Muscle layer of colon (tissue), 2 donors: ENCODE results near the gene ARFRP1.

Experiments
- H3K27ac ChIP-seq: one replicate; pipeline ENCODE4 v1.7.0; 2013; ENCODE audit warnings: low read depth, mild to moderate bottlenecking, low read length, moderate library complexity
- H3K27me3 ChIP-seq, 2 donors: one replicate each; pipeline ENCODE4 v1.7.0; 2013; ENCODE audit warnings: low read length in 2 of 2, mild to moderate bottlenecking in 2 of 2; ENCODE audit not compliant: insufficient read depth in 2 of 2, control insufficient read depth in 1 of 2
- H3K36me3 ChIP-seq: one replicate; pipeline ENCODE4 v1.7.0; 2013; ENCODE audit warnings: mild to moderate bottlenecking, low read length; ENCODE audit not compliant: insufficient read depth
- H3K4me1 ChIP-seq: one replicate; pipeline ENCODE4 v1.7.0; 2013; ENCODE audit warnings: mild to moderate bottlenecking, low read length; ENCODE audit not compliant: insufficient read depth
- H3K4me3 ChIP-seq, 2 donors: one replicate each; pipeline ENCODE4 v1.7.0; 2013; ENCODE audit warnings: low read length in 2 of 2, low read depth in 1 of 2, mild to moderate bottlenecking in 1 of 2, moderate library complexity in 1 of 2
- H3K9ac ChIP-seq: one replicate; pipeline ENCODE4 v1.7.0; 2013; ENCODE audit warnings: low read length
- H3K9me3 ChIP-seq: one replicate; pipeline ENCODE4 v1.7.0; 2013; ENCODE audit warnings: mild to moderate bottlenecking, low read length
- donor health status: abdominal sarcoma.
- donor health status: Adenocarcinoma of cecum.

The ARFRP1 gene

DNA sequence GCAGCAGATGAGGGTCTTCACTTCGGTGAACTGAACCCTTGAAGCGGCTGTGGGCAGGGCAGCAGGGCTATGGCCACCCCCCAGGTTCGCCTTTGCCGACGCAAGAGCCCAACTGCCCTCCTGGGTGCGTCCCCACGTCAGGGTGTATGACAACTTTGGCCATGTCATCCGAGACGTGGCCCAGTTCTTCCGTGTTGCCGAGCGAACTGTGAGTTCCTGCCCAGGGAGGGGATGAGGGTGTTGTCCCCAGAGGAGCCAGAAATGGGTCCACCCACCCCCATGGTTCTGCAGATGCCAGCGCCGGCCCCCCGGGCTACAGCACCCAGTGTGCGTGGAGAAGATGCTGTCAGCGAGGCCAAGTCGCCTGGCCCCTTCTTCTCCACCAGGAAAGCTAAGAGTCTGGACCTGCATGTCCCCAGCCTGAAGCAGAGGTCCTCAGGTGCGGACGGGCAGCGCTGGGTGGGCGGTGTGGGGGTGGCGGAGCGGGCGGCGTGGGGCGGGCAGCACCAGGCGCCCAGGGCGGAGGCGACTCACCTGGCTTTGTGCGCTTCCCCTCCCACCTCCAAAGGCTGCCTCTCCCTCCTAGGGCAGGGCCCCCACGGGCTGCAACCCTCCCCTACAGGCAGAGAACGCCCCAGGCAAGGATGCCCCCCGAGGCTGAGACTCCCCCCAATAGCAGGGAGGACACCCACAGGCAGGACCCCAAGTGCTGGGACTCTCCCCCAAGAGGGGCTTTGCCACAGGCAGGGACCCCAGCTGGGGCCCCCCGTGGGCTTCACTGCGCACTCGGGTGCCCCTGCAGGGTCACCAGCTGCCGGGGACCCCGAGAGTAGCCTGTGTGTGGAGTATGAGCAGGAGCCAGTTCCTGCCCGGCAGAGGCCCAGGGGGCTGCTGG is 17.5 kb downstream of the ARFRP1 start:
- Histone ChIP-seq H3K27ac (no peak overlapping the region), H3K4me1 (peaks cover 19% of the 10 kb centered on the region), H3K9ac (no peak overlapping the region), H3K4me3 (no peak overlapping the region), H3K36me3 (peaks cover 15% of the 10 kb centered on the region), H3K27me3 (no peaks in the 10 kb centered on the region), H3K9me3 (no peaks in the 10 kb centered on the region)

GRCh38 chr20:63689046-63690002 is 18.5 kb downstream of the ARFRP1 start:
- Histone ChIP-seq H3K9ac (no peak overlapping the region), H3K36me3 (peaks cover 5% of the 10 kb centered on the region), H3K27me3 (no peaks in the 10 kb centered on the region), H3K4me1 (peaks cover 19% of the 10 kb centered on the region), H3K27ac (no peak overlapping the region), H3K9me3 (no peaks in the 10 kb centered on the region), H3K4me3 (no peak overlapping the region)

DNA sequence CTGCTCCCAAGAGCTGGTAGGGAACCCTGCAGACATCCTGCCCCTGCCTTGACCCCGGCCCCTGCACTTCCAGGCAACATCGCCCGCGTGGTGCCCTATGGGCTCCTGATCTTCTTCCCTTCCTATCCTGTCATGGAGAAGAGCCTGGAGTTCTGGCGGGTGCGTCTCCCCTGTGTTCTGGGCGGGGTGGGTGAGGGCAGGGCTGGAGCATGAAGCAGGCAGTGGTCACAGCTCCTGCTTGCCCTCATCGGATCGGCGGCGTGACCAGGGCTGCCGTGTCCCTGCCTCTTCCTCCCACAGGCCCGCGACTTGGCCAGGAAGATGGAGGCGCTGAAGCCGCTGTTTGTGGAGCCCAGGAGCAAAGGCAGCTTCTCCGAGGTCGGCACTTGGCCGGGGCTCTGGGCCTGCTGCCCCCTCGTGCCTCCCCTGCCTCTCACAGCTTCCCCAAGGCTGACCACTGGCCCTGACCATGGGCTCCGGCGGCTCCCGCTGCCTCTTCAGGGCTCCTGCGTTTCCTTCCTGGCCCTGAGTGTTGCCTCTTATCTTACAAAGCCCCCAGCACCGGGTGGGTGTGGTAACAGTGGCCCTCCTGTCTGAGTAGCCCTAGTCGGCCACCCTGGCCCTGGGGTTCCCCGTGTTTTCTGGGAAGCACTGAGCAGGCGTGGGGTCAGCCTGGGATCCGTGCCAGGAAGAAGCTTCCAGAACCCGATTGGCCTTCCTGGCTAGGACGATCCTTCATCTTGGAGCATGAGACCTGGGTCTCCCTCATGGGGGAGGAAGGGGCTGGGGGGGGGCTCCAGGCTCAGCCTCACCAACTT is 19.3 kb downstream of the ARFRP1 start:
- H3K9ac ChIP-seq = no peak overlapping the region
- no peaks in the 10 kb centered on the region for H3K36me3 ChIP-seq
- H3K27me3 ChIP-seq = no peaks in the 10 kb centered on the region
- no peak overlapping the region for H3K4me3 ChIP-seq
- no peaks in the 10 kb centered on the region for H3K9me3 ChIP-seq
- peaks cover 19% of the 10 kb centered on the region for H3K4me1 ChIP-seq
- H3K27ac ChIP-seq = no peak overlapping the region

DNA sequence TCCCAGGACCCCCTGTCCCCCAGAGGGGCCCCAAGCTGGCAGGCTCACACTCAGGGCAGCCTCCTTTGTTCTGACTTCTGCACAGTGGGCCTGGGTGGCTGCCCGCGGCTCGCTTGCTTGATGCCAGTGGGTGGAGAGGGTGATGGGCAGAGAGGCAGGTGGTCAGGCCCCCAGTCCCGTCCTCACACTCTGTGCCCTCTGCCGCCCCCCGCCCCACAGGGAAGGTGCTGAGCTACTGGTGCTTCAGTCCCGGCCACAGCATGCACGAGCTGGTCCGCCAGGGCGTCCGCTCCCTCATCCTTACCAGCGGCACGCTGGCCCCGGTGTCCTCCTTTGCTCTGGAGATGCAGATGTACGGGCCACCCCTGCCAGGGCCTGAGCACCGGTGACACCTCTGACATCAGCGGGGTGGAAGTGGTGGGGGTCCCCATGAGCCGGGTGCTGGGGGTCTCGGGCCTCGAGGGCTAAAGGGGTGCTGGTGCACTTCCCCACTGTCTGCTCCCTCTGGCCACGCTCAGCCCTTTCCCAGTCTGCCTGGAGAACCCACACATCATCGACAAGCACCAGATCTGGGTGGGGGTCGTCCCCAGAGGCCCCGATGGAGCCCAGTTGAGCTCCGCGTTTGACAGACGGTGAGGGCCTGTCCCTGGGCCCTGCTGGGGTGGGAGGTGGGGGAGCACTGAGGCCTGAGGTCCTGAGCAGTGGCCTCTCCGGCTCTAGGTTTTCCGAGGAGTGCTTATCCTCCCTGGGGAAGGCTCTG is 20.2 kb downstream of the ARFRP1 start:
- Histone ChIP-seq H3K27me3 (no peaks in the 10 kb centered on the region), H3K27ac (peak overlapping the region; percentile 67), H3K4me1 (peaks cover 26% of the 10 kb centered on the region), H3K36me3 (no peaks in the 10 kb centered on the region), H3K4me3 (no peak overlapping the region), H3K9ac (no peak overlapping the region), H3K9me3 (no peaks in the 10 kb centered on the region)

GRCh38 chr20:63686492-63687321 is 21.1 kb downstream of the ARFRP1 start:
- H3K27ac ChIP-seq = peak overlapping the region; percentile 67
- H3K9ac ChIP-seq = no peak overlapping the region
- no peaks in the 10 kb centered on the region for H3K9me3 ChIP-seq
- no peaks in the 10 kb centered on the region for H3K27me3 ChIP-seq
- H3K4me1 ChIP-seq = peaks cover 28% of the 10 kb centered on the region
- no peak overlapping the region for H3K4me3 ChIP-seq
- no peaks in the 10 kb centered on the region for H3K36me3 ChIP-seq

DNA sequence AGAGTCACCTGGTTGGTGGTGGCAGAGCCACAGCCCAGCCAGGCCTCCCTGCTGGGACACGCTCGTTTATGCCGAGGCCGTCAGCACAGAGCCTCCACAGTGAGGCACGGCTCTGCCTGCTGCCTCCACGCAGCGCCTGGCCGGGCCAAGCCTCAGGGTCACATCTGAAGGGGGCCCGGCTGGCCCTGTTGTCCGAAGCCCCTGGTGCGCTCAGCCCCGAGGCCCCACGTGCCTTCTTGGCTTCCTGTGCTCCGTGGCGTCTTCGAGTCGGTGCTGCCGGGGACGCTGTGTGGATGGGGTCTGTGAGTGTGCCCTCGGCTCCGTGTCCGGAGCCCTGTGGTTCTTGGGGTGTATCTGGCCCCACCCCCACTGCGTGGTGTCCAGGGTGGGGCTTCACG is 21.7 kb downstream of the ARFRP1 start:
- H3K9ac ChIP-seq = no peak overlapping the region
- H3K4me3 ChIP-seq = no peak overlapping the region
- H3K27me3 ChIP-seq = no peaks in the 10 kb centered on the region
- peak overlapping the region; percentile 45 for H3K27ac ChIP-seq
- peaks cover 28% of the 10 kb centered on the region for H3K4me1 ChIP-seq
- H3K36me3 ChIP-seq = no peaks in the 10 kb centered on the region
- no peaks in the 10 kb centered on the region for H3K9me3 ChIP-seq

DNA sequence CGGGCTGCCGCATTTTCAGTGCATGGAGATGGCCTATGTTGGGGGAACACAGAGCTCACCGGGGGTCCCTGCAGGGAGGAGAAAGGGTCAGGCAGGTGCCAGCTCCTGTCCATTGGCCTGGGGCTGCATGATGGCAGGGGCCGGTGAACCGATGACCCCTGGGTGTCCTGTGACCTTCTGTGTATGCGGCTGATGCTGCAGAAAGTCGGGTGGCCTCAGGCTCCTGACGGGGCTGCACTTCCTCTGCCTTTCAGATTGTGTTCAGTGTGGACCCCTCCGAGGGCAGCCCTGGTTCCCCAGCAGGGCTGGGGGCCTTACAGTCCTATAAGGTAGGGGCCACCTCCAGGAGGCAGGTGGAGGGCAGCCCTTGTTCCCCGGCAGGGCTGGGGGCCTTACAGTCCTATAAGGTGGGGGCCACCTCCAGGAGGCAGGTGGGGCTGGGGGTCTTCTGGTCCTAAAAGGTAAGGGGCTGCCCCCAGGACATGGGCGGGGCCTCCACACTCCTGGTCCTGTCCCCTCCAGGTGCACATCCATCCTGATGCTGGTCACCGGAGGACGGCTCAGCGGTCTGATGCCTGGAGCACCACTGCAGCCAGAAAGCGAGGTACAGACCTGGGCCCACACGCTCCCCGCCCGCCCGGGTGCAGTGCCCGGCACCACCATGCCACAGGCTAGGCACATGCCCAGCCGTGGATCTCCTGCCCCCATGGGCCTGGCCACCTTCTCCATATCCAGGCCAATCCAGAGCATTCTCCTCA is 22.3 kb downstream of the ARFRP1 start:
- Histone ChIP-seq H3K4me3 (no peak overlapping the region), H3K4me1 (peaks cover 28% of the 10 kb centered on the region), H3K9ac (no peak overlapping the region), H3K36me3 (no peaks in the 10 kb centered on the region), H3K27me3 (no peaks in the 10 kb centered on the region), H3K27ac (peak overlapping the region; percentile 45), H3K9me3 (no peaks in the 10 kb centered on the region)

DNA sequence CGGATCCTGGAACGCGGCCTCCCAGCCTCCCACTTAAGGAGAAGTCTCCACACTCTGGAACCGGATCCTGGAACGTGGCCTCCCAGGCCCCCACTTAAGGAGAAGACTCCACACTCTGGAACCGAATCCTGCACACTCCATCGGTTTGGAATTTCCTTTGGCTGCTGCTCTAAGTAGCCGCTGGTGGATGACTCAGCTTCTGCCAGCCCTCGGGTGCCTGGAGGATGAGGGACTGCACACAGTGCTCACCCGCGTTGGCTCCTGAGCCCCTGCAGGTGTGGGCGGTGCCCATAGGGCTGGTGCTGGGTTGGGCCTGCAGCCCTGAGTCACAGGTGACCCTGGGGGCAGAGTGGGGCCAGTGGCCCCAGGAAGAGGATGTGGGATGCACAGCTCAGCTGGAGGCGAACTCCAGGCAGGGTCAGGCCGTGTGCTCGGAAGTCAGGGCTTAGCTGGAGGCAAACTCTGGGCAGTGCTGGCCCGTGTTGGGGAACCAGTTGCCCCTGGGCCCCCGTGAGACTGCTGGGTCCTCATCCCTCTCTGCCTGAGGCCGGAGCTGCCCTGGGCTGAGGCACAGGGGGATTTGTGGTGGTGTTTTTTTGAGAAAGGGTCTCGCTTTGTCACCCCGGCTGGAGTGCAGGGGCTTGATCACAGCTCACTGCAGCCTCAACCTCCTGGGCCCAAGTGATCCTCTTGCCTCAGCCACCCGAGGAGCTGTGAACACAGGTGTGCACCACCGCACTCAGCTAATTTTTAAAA is 25.2 kb downstream of the ARFRP1 start:
- H3K4me1 ChIP-seq = peaks cover 28% of the 10 kb centered on the region
- H3K9ac ChIP-seq = no peak overlapping the region
- H3K27ac ChIP-seq = peak overlapping the region; percentile 78
- H3K9me3 ChIP-seq = no peaks in the 10 kb centered on the region
- H3K36me3 ChIP-seq = peaks cover 11% of the 10 kb centered on the region
- H3K4me3 ChIP-seq = no peak overlapping the region
- H3K27me3 ChIP-seq = no peaks in the 10 kb centered on the region

- Histone ChIP-seq H3K4me3 (no peak overlapping the region), H3K27me3 (no peaks in the 10 kb centered on the region), H3K9me3 (no peaks in the 10 kb centered on the region), H3K36me3 (peaks cover 15% of the 10 kb centered on the region), H3K27ac (peak overlapping the region; percentile 72), H3K9ac (no peak overlapping the region), H3K4me1 (peaks cover 19% of the 10 kb centered on the region)
Observed at GRCh38 chr20:63681609-63682142, 26.1 kb downstream of the ARFRP1 start.
